ENCODE measurements around the gene JHY. TPM values are rescaled to one million over a fixed set of nuclear protein-coding genes. Genes with fewer than 3 reads are reported as not detected.

The JHY gene
- total RNA-seq, 1 experiment from 2014 or later = 3.1 TPM

DNA sequence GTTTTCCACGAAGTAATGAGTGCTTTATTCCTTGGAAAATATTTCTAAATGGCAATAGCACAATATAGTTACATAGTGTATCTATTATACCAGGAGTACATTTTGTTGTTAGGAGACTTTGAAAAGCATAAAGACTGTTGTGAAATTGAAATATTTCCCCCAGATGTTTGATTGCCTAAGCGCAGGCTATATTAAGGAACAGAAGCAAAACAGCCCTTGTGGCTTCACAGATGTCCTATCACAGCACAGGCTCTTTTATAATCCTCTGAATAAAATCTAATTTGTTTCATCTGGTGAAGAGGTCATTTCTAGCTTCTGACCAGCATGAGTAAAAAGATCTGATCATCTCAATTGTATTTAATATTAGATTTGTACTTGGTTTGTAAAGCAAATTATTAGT, 50.9 kb downstream of the JHY start:
- DNase-seq (ENCODE audit: extremely low read depth, low read depth) = no peak

DNA sequence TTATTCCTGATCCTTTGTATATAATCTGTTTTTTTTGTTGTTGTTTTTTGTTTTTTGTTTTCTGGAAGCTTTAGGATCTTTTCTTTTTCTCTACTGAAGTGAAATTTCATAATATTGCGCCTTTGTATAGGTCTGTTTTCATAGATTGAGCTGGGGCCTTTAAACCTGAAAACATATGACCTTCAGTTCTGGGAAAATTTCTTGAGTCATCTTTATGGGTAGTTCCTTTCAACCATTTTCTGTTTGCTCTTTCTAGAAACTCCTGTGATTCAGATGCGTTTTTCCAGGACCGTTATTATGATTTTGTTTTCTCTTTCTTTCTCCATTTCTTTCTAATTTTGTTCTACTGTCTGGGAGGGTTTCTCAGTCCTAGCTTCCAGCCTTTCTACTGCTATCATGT, 55.4 kb downstream of the JHY start:
- no peak for DNase-seq (ENCODE audit: extremely low read depth, low read depth)

DNA sequence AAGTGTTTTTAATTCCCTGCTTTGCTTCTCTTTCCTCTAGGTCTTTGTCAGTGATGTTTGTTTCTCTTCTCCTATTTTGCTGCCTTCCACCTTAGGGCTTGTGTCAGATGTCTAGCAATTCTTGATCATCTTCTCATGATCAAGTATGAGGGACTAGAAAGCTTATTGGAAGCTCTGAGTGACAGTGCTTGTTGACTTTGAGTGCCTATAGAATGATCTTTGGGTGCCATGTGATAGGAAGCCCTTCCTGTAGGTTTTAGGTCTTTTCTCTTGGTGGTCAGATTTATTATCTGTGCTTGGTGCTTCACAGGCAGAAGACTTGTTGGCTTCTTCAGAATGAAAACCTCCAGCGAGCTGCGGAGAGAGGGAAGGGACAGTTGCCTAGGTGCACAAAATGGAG, 56.0 kb downstream of the JHY start:
- DNase-seq (ENCODE audit: extremely low read depth, low read depth) = no peak

DNA sequence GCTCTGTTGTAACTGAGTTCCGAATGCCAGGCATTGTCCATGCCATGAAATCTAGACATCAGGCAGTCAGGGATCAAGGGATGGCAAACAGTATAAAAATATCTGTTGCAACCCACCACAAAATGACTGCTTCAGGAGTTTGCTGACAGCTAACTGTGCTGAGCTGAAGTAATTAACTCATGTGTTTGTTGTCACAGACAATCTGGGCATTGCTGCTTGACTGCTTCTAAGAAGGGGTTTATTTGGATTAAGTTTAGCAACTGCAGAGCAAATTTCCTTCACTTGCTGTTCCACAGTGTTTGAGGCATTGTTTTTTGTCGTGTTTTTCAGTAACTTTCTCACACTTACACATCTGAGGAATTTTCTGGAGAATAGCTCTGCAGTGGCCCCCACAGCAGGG, 68.7 kb downstream of the JHY start:
- no peak for DNase-seq (ENCODE audit: extremely low read depth, low read depth)

DNA sequence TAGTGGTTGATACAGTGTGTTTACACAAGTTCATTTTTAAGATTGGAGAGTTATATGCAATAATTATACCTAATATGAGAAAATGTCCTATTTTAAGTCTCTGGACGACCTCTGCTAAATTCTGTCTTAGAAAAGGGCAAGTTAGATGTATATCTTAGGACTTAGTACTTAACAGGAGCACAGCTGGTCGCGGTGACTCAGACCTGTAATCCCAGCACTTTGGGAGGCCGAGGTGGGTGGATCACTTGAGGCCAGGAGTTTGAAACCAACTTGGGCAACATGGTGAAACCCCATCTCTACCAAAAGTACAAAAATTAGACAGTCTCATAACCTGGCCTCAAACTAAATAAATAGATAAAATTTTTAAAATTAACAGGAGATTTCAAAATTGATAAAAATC, 71.9 kb downstream of the JHY start:
- DNase-seq (ENCODE audit: extremely low read depth, low read depth) = no peak

DNA sequence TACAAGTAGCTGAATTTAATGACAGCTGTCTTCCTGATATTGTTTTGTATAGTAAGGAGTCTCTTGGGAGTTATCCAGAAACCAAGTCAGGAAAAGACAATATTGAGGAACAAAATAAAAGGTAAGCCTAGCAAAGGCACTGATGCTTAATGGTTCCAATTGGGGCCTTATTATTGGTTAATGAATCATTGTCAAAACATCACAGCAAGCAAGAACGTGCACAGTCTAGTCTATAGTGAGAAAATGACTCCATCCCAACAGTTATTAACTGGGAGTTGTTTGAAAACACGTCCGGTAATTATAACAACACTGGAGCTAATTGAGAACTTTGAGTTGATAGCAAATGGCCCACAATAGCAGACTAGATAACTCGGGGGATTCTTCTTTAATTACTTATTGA, 81.4 kb downstream of the JHY start:
- DNase-seq (ENCODE audit: extremely low read depth, low read depth) = no peak

DNA sequence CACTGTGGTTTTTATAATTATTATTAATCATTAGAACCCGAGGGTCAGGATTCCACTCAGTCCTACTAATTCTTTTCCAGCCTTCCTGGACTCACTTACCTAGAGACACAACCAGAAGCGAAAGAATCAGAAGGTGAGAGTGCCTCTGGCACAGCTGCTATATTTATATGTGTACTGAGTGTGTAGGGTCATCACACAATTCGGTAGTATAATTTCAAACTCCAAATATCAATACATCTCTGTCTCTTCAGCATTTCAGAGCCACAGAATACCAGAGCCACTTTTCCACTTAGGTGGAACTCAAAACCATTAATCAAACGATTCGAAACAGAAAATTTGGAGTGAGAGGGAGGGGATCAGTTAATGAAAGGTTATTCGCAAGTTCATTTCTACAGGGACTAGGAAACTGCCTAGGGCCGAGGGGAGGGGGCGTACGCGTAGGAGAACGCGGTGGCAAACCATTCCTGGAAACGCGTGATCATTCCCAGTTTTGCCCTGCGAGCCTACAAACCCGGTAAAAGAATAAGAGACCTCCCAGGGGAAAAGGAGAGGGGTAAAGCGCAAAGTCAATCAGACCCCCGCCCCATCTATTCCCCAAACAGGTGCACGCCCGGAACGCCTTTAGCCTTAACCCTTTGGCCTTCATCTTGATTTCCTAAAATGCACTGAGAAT, 93.6 kb downstream of the JHY start:
- DNase-seq (ENCODE audit: extremely low read depth, low read depth) = no peak

DNA sequence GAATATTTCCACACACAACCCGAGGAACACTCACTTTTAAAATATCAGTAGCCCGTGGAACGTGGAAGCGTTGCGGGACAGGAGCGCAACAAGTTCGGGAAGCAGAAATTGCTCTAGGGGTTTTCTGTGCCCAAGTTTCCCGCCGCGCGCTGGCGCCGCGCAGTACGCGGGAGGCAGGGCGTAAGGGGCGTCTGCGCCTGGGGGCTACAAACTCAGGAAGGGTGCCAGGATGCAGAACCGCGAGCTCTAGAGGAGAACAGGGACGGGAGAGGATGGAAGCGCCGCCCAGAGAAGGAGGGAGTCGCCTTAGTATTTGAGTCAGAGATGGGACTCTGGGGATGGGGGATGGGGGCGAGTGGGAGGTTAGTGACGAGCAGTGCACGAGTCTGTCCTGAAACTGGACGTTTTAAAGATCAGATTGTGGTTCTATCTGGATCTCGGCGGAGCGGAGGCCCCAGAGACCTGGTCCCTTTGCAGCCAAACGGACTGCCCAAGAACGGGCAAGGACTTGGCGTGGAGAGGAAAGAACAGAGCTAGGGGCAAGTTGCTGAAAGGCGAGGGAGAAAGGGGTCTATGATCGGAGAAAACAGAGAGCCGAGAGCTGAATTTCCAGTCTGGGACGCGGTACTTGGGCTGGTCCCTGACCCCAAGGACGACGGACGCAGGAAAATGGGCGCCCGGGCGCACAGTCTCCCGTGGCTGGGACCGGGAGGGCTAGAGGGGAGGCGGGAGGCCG, 94.3 kb downstream of the JHY start:
- no peak for DNase-seq (ENCODE audit: extremely low read depth, low read depth)

DNA sequence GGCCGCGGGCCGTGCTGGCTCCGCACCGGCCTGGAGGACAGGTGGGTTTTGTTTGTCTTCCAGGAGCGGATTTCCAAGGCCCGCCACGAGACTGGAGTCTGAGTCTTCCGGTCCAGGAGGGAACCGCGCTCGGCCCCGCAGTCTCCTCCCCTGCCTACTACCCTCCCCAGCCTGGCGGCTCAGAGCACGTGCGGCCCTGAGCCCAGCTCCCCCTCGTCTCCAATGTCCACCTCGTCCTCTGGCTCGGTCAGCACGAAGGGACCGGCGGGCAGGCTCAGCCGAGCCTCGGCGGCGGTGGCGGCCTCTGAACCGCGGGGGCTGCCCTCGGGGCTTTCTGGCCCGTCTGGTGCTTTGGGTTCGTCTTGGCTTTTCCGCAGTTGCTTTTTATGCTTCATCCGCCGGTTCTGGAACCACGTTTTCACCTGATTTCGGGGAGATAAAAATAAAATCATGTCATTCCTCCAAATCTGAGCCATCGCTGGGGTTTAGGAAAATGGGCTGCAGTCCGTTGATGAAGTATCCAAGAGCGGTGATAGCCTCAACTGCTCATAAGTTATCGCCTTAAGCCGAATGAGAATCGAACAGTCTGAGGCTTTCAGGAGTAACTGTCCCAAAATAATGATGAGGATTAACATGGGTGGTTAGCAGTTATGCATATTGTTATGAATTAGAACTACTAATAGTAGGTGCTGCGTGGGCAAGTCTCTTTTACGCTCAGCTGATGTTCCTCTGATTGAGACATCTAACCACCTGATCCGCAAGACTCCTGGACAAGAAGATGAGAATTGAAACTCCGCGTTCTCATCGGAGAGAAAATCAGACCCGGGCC, 95.1 kb downstream of the JHY start:
- DNase-seq (ENCODE audit: extremely low read depth, low read depth) = no peak

DNA sequence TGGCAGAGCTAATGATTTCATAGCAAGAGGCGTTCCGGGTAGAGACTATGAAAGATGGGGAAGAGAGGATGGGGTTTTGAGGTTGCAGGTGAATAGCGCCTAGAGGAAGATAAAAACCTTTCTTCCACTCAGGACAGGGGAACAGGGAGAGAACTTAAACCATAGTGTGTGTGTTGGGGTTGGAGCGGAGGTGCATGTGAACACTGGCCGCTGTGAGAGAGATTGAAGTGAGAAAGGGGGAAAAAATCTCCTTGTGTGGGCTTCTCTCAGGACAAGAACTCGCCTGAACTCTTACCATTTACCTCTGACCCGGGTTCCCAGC, 95.7 kb downstream of the JHY start:
- DNase-seq (ENCODE audit: extremely low read depth, low read depth) = no peak

DNA sequence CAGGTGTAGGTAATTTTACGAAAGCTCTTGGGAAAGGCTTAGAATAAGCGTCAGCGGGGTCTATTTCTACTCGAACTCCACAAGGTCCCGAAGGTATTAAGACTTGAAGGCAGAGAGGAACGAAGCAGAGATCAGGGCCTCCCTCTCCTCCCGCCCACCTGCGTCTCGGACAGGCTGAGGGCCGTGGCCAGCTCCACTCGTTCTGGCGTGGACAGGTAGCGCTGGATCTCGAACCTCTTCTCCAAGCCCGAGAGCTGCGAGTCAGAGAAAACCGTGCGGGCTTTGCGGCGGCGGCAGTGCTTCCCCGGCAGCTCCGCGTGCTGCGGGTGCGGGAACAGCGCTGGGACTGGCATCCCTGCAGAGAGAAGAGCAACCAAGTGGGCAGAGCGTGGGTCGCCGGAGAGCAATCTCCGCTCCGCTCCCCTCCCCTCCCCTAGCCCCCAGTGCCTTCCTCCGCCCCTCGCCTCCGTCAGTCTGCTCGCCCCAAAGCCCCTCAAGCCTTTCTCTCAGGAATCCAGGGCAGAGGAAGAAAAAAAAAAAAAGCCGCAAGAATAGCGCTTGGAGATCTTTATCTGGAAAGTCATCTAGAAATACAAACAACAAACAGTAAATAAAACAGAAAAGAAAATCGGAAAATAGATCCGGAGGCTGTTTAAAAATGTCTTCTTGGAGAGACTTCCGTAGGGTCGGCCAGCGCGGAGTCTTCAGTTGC, 96.7 kb downstream of the JHY start:
- no peak for DNase-seq (ENCODE audit: extremely low read depth, low read depth)

DNA sequence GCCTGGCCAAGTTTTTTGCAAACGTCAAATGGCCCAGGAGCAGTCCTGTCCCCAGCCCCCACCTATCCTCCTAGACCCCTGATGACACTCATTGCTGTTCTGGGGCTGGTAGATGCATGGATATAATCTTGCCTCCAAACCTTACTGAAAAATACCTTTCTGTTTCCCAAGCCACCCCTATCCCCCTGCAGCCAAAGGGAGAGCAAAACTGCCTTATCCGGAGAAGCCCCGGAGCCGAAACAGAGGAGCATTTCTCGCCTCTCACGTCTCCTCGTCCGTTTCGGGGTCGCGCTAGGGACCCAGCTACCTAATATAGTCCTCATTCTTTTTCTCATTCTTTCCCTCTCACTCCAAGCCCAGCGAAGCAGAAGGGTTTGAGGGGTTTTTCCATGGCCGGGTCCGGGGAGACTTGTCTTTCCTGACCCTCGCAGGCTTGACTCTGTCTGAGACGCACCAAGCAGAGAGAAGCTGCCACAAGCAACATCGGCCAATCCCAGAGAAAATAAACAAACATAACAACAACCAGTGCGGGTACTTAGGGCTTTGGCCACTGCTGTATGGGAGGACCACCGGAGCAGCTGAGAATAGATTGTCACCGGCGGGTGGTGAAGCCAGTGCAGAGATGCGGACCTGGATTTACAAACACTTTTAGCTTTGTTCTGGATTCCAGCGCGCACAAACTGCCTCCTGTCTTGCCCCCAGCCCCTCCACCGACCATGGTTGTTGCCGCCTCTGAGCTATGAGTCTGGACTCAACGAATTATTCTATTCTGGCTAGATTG, 97.4 kb downstream of the JHY start:
- DNase-seq (ENCODE audit: extremely low read depth, low read depth) = no peak

DNA sequence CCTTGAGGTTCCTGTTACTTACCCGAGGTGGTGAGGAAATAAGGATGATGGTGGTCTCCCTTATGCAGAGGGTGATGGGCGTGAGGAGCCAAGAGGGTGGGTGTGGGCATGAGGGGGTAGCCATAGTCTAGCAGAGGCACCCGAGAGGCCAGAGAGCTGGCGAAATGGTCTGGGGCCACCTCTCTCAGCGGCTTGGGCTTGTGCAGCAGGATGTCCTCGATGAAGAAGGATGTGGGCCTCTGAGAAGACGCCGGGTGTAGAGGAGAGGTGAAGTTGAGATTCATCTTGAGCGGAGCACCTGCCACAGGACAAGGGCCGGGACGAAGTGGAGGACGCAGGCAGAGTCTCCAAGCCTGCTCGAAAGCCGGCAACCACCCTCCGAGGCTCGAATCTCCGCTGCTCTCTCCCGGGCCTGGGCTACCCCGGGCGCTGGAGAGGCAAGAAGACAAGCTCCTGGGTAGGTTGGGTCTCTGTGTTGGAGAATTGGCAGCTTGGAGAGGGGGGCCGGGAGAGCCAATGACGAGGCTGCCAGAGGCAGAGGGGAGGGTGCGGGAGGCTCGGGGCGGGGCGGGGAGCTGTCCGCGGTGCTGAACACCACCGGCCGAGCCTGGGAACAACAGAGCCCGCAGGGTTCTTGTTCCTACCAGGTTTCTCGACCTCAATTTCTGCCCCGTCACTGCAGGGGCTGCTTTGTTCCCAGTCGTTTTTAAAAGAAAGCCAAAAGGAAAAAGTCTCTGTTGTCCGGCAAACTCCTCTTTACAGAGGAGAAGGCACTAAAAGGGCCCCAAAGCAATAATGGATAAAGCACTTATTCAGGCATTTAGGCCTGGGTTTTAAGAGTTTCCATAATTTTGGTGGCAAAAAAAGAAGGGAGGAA, 99.1 kb downstream of the JHY start, which contains the start of gene BSX:
Gene BSX (minus strand): TSS at position 447 of the 877 bp plus-strand sequence. CDS start 163 bp downstream, at position 284.
- DNase-seq (ENCODE audit: extremely low read depth, low read depth) = peak; percentile 46

DNA sequence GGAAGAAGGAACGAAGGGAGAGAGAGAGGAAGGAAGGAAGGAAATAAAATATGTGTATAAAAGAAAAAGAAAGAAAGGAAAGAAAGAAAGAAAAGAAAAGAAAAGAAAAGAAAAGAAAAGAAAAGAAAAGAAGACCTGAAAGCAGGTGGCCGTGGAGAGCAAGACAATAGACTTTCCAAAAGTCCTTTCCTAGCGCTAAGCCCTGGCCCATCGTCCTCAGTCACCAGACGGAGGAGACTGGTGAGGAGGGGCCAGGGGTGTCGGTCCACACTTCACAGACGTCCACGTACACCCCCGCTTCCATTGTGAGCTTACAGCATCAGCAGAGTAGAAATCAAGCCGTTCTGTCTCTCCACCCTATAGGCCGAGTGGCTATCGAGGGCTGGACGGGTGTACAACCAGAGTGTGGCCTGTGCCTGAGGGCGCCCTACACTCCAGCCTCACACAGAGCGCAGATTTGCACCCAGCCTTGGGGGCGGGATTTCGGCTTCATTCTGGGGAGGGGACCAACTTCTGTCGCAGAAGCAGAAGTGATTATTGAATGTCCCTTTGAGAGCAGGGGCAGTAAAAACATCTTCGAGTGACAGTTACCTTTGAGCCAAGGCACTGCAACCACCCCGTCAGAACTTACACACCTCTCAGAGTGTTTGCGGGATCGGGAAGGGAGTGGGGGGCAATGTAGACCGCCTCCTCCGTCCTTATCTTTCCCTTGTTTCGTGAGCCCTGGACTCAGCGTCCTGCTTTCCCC, 101.1 kb downstream of the JHY start:
- no peak for DNase-seq (ENCODE audit: extremely low read depth, low read depth)

DNA sequence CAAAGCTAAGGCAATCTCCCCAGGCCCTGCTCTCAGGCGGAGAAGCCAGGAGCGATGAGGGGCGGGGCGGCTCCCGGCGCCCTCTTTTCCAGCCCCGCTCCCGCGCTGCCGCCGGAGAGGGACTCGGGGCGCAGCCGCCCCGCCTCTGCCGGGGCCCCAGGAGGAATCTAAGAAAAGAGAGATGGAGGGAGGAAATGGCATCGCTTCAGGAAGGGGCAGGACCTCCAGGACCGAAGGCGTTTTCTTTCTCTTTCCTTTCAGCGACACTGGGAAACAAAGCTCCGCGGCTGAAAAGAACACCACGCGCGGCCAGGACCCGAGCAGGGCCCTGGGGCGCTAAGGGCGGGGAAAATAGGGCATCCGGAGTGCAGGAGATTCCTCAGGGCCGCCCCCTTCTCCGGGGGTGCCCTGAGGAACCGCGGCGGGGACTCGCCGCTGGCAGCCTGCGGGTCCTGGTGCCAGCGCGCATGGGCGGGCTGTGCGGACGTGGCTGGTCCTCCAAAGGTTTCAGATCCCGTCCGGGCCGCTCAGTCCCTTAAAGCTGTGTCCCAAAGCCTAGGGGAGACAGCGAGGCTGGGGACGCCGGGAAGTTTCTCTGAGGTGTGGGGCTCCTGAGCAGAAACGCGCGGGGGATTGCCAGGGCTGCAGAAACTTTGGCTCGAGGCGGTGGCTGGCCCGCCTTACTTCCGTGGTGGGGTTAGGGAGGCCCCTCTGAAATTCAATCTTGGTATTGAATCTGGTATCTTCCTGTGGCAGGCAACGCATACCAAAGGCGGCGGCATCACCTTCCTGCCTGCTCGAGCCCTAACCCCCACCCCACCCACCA, 101.8 kb downstream of the JHY start:
- no peak for DNase-seq (ENCODE audit: extremely low read depth, low read depth)

DNA sequence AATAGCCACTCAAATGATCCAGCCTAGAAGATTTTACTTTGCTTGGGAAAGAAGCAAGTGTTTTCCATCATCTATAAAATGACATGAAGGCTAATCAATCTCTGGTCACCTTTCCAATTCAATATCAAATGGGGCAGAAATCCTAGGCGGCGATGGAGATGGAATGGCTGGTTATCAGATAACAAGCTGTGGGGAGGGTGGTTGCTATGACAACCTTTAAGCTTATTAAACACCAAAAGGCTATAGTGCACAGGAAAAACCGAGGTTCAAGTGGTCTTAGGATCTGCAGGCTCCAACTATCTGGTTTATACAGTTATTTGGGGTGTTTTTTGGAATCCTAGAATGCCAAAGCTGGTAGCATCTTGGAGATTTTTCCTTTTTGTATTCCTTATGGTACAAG, 113.0 kb downstream of the JHY start:
- no peak for DNase-seq (ENCODE audit: extremely low read depth, low read depth)

DNA sequence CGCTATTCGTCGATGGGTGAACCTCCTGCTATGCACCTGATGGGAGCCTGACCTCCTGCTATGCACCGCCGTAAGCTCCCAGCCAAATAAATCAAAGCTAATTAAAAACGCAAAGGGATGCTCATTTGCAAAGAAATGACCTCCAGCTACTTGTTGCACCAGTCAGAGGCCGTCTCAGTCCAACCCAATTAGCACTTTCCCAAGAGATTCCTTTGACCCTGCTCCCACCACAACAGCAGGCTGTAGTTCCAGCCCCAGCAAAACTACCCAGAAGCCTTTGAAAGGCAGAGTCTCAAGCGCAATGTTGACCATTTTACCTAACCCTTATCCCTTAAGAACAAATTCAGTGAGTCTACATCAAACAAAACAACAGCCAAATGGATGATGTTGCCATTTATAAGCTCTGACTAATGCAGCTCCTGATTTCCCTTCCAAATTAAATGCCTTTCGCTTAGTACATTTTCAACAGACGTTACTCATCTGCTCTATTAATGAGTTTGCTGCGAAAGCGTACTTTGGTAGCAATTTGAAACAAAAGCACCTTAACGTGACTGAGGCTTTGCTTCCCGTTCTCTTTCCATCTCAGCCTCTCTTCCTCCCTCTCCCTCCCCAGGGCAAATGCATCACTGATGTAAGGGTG, 116.3 kb downstream of the JHY start:
- no peak for DNase-seq (ENCODE audit: extremely low read depth, low read depth)

Measured in NCI-H460 (cell line).